ENCODE measurements around the gene VANGL2. TPM values are rescaled to one million over a fixed set of nuclear protein-coding genes. Genes with fewer than 3 reads are reported as not detected.

Gene VANGL2
- total RNA-seq, 2 donors from 2014 or later, result 3.6 to 7.8 TPM

DNA sequence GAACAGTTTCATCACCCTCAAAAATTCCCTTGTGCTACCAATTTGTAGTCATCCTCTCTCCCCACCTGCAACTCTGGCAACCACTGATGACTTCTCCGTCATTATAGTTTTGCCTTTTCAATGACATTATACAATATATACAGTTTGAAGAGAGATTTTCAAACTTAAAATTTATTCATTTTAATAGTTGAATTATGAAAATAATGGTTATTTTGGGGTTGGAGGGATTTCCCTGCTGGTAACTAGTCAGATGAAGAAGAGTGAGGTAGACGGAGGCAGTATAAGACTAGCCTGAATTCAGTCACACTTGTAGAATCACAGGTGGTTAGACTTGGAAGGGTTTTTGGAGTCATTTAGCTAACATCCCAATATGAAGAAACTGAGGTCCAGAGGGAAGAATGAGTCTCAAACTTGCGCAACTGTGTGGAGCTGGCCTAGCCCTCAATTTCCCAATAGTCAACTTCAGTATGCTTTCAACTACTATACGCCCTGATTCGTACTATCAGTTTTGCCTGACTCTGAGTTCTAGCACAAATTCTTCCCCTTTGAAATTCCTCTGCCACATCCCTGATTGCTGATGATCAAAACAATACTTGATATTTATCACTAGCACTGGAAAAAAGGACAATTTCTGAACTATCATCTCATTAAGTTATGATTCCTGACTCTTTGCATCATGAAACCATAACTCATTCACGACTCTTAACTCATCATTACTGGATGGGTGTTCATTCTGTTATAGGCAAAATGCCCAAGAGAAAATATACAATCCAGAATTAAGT, 54.2 kb downstream of the VANGL2 start:
- TF ChIP-seq POLR2A (IDR thresholded peaks at IDR 0.05), result no peak
- TF ChIP-seq, protein P1, sequence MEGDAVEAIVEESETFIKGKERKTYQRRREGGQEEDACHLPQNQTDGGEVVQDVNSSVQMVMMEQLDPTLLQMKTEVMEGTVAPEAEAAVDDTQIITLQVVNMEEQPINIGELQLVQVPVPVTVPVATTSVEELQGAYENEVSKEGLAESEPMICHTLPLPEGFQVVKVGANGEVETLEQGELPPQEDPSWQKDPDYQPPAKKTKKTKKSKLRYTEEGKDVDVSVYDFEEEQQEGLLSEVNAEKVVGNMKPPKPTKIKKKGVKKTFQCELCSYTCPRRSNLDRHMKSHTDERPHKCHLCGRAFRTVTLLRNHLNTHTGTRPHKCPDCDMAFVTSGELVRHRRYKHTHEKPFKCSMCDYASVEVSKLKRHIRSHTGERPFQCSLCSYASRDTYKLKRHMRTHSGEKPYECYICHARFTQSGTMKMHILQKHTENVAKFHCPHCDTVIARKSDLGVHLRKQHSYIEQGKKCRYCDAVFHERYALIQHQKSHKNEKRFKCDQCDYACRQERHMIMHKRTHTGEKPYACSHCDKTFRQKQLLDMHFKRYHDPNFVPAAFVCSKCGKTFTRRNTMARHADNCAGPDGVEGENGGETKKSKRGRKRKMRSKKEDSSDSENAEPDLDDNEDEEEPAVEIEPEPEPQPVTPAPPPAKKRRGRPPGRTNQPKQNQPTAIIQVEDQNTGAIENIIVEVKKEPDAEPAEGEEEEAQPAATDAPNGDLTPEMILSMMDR (IDR thresholded peaks at IDR 0.05), result no peak
- intact Hi-C loops (cut with DNase I), result no loop called here
- ATAC-seq (no peak), DNase-seq (no peak)
- H3K9me3 ChIP-seq, result no peaks in the 10 kb centered on the region
- no peaks in the 10 kb centered on the region for H3K36me3 ChIP-seq (replicated peaks in 1 of 2; ENCODE audit: insufficient read depth in 1 of 2, low read depth in 2 of 2)
- 87 to 90% methylated on average over 6 of the region's 6 CpGs for WGBS, 2 donors
- H3K27ac ChIP-seq, result no peak overlapping the region
- H3K4me3 ChIP-seq, result no peak overlapping the region
- H3K27me3 ChIP-seq, result no peaks in the 10 kb centered on the region
- peaks cover 5% of the 10 kb centered on the region for H3K4me1 ChIP-seq

DNA sequence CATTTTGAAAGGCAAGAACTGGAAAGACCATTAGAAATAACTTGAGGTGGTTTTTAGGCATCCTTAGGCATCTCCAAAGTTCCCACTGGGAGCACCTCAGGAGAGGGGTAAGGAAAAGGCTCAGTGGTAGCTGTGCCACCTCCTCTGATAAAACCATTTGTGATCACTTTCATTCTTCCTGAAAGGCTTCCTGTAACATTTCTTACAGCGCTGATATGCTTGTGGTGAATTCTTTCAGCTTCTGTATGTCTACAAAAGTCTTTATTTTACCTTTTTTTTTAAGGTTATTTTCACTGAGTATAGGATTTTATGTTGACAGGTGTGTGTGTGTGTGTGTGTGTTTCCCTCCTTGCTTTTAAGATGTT, 54.8 kb downstream of the VANGL2 start:
- H3K9me3 ChIP-seq, result no peaks in the 10 kb centered on the region
- TF ChIP-seq, protein P1 (IDR thresholded peaks at IDR 0.05), result no peak
- no peak for TF ChIP-seq POLR2A (IDR thresholded peaks at IDR 0.05)
- no peaks in the 10 kb centered on the region for H3K27me3 ChIP-seq
- H3K4me1 ChIP-seq, result peaks cover 5% of the 10 kb centered on the region
- no peaks in the 10 kb centered on the region for H3K36me3 ChIP-seq (replicated peaks in 1 of 2; ENCODE audit: insufficient read depth in 1 of 2, low read depth in 2 of 2)
- DNase-seq (no peak), ATAC-seq (no peak)
- H3K27ac ChIP-seq, result no peak overlapping the region
- 87% methylated on average over 1 of the region's 1 CpG for WGBS, 2 donors
- H3K4me3 ChIP-seq, result no peak overlapping the region
- intact Hi-C loops (cut with DNase I), result no loop called here

DNA sequence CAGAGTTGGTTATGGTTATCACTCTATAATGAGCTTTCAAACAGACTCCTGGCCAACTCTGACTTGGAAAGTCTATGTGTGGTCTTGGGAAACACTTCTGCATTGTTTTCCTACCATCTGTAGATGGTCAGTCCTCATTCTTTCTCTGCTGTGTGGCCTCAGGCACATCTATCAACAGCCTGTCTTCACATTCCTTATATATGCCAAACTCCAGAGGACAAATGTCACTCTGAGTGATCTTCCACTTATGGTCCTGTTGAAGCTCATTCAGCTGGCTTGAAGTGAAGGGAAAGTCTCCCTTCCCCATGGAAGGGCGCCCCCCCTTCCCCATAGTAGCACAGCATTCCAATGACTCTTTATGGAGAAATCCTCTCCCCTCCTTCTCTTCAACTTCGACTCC, 58.7 kb downstream of the VANGL2 start:
- H3K4me1 ChIP-seq, result no peaks in the 10 kb centered on the region
- DNase-seq (no peak), ATAC-seq (no peak)
- H3K4me3 ChIP-seq, result no peak overlapping the region
- H3K27ac ChIP-seq, result no peak overlapping the region
- H3K36me3 ChIP-seq (replicated peaks in 1 of 2; ENCODE audit: insufficient read depth in 1 of 2, low read depth in 2 of 2), result no peaks in the 10 kb centered on the region
- intact Hi-C loops (cut with DNase I), result no loop called here
- H3K27me3 ChIP-seq, result no peaks in the 10 kb centered on the region
- TF ChIP-seq, protein P1 (IDR thresholded peaks at IDR 0.05), result no peak
- TF ChIP-seq POLR2A (IDR thresholded peaks at IDR 0.05), result no peak
- H3K9me3 ChIP-seq, result no peaks in the 10 kb centered on the region
- WGBS, 2 donors, result 47 to 63% methylated on average over 2 of the region's 2 CpGs

DNA sequence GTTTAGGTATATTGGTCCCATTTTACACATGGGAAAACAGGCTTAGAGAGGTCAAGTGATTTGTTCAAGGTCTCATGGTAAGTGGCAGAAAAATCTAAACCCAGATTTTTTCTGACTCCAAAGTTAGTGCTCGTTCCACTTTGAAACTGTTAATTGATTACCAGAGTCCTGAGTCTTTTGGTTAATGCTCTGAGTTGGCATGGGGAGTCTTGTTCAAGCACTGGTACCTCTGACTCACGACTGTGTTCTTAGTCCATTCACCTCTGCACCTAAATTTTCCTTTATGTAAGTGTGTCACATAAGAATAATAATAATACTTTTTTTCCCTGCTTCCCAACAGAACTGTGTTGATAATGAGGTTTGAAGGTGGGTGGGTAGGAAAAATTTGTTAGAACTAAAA, 59.3 kb downstream of the VANGL2 start:
- WGBS, 2 donors, result 80 to 83% methylated on average over 2 of the region's 2 CpGs
- TF ChIP-seq POLR2A (IDR thresholded peaks at IDR 0.05), result no peak
- H3K9me3 ChIP-seq, result no peaks in the 10 kb centered on the region
- DNase-seq, result no peak
- H3K27me3 ChIP-seq, result no peaks in the 10 kb centered on the region
- no peak for ATAC-seq
- no peak overlapping the region for H3K4me3 ChIP-seq
- H3K4me1 ChIP-seq, result no peaks in the 10 kb centered on the region
- H3K27ac ChIP-seq, result no peak overlapping the region
- no peaks in the 10 kb centered on the region for H3K36me3 ChIP-seq (replicated peaks in 1 of 2; ENCODE audit: insufficient read depth in 1 of 2, low read depth in 2 of 2)
- intact Hi-C loops (cut with DNase I), result no loop called here

DNA sequence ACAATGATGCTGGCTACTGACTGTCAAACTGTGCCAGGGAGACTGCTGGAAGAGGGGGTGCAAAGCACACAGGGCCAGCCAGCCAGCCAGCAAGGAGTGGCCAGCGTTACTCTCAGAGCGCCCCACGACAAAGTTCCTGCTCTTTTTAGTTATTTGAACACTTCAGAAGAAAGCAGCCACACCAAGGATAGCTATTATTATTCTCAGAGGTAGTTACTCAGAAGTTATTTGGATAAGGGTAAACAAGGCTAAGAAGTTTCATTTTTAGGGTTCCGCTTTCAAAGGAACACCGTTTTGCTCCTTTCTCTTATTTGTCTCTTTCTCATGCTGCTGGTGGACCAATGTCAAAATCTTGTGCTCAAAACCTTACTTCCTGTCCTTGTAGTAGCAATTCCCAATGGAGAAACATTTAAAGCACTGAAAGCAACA, 59.9 kb downstream of the VANGL2 start:
- H3K4me1 ChIP-seq, result no peaks in the 10 kb centered on the region
- intact Hi-C loops (cut with DNase I), result no loop called here
- no peaks in the 10 kb centered on the region for H3K27me3 ChIP-seq
- ATAC-seq, result no peak
- 78 to 83% methylated on average over 5 of the region's 5 CpGs for WGBS, 2 donors
- H3K9me3 ChIP-seq, result no peaks in the 10 kb centered on the region
- no peak overlapping the region for H3K27ac ChIP-seq
- DNase-seq, result no peak
- H3K4me3 ChIP-seq, result no peak overlapping the region
- no peaks in the 10 kb centered on the region for H3K36me3 ChIP-seq (replicated peaks in 1 of 2; ENCODE audit: insufficient read depth in 1 of 2, low read depth in 2 of 2)
- TF ChIP-seq, protein P1 (IDR thresholded peaks at IDR 0.05), result no peak
- TF ChIP-seq POLR2A (IDR thresholded peaks at IDR 0.05), result no peak
